Upper lobe of left lung (tissue), 4 donors: Measurements from ENCODE around the gene ARPC1A.

Experiments
- CTCF ChIP-seq, 6 experiments: fragments of 450-650 bp in 4 of 6; fragments of 200-600 bp in 2 of 6; sonication (generic) in 2 of 6; IDR thresholded peaks; one replicate each; pipeline ENCODE4 v1.5.1; 2016 to 2019; ENCODE audit warnings: antibody characterized with exemption in 6 of 6
- EP300 ChIP-seq, 4 donors: sonication (generic); formaldehyde crosslinking; IDR thresholded peaks; one replicate each; pipeline ENCODE4 v1.5.1; 2017; ENCODE audit warnings: antibody characterized with exemption in 4 of 4, control low read depth in 2 of 4

DNA sequence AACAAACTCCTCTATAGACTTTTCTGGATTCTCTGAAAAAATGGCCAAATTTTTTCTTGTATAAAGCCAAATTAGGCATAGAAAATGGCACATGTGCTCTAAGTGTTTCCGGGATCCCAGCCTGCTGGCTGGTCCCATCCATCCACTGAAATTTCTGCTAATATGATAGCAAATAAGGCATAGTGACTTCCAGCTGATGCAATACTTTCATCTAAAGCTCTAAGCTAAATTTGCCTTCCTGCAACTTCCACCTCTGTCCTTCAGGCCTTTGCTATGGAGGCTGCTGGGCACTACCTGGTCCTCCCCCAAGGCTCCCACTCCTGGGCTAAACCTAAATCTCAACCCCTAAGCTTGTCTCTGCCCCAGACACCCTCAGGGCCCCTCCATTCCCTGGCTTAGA, 32.5 kb upstream of the ARPC1A start:
- TF ChIP-seq CTCF (IDR thresholded peaks at IDR 0.05) (no peak), EP300 (IDR thresholded peaks at IDR 0.05) (no peak)
